ENCODE data around the gene DCP2.

- TF ChIP-seq CTCF (IDR thresholded peaks at IDR 0.05; ENCODE audit: low read length) (no peak), EZH2 (IDR thresholded peaks at IDR 0.05; ENCODE audit: borderline replicate concordance, low read length) (no peak)
Measured at GRCh38 chr5:112935675-112936074, 40.9 kb upstream of the DCP2 start.

All from OCI-LY1 (cell line).